Keratinocyte (primary cell): Measurements from ENCODE around the gene SKIDA1. TPM values are rescaled to one million over a fixed set of nuclear protein-coding genes. Genes with fewer than 3 reads are reported as not detected.
A peak's percentile ranks its signal among the peaks of the same experiment; 100 is the strongest.

Source experiments
- DNase-seq: peaks from one replicate; pipeline ENCODE4 v3.0.0-alpha.2; 2011; ENCODE audit warnings: low read depth, missing footprints, low spot score
- FAIRE-seq: peaks from 2 replicates; lab custom pipeline; 2011; peaks lifted over from hg19 to GRCh38; lab: Jason Lieb, UNC
- H2AFZ ChIP-seq: 2 replicates; pipeline ENCODE4 v1.6.0; 2012; ENCODE audit warnings: low read length, control low read depth, inconsistent platforms; ENCODE audit not compliant: control insufficient read depth
- H3K27ac ChIP-seq: 2 replicates; pipeline ENCODE4 v1.5.1; 2011; ENCODE audit warnings: low read length; ENCODE audit not compliant: control insufficient read depth, insufficient read depth
- H3K27me3 ChIP-seq: 3 replicates; pipeline ENCODE4 v1.6.0; 2011; ENCODE audit warnings: low read length; ENCODE audit not compliant: control insufficient read depth, insufficient read depth; ENCODE audit errors: extremely low read depth
- H3K36me3 ChIP-seq, 2 experiments: 2 replicates in 1 of 2; 3 replicates in 1 of 2; pipeline ENCODE4 v1.5.1; 2011; ENCODE audit warnings: low read length in 2 of 2, mild to moderate bottlenecking in 1 of 2; ENCODE audit not compliant: control insufficient read depth in 2 of 2, insufficient read depth in 2 of 2; ENCODE audit errors: extremely low read depth in 1 of 2
- H3K4me1 ChIP-seq: 3 replicates; pipeline ENCODE4 v1.5.1; 2011; ENCODE audit warnings: low read length; ENCODE audit not compliant: control insufficient read depth, insufficient read depth; ENCODE audit errors: extremely low read depth
- H3K4me2 ChIP-seq: 3 replicates; pipeline ENCODE4 v1.6.0; 2011; ENCODE audit warnings: low read depth, low read length; ENCODE audit not compliant: control insufficient read depth, insufficient read depth; ENCODE audit errors: extremely low read depth
- H3K4me3 ChIP-seq, 3 experiments: fragments of 200-600 bp in 1 of 3; sonication (generic) in 1 of 3; 2 replicates in 2 of 3; 3 replicates in 1 of 3; pipeline ENCODE4 v1.5.1; 2011 to 2016; ENCODE audit warnings: low read length in 3 of 3, mild to moderate bottlenecking in 3 of 3, control low read depth in 2 of 3, inconsistent platforms in 1 of 3, low read depth in 1 of 3, mixed read lengths in 1 of 3, mixed run types in 1 of 3, moderate library complexity in 1 of 3; ENCODE audit not compliant: control insufficient read depth in 2 of 3, insufficient read depth in 2 of 3; ENCODE audit errors: extremely low read depth in 1 of 3
- H3K79me2 ChIP-seq: 2 replicates; pipeline ENCODE4 v1.6.0; 2012; ENCODE audit warnings: low read length; ENCODE audit not compliant: control insufficient read depth, insufficient read depth
- H3K9ac ChIP-seq: 3 replicates; pipeline ENCODE4 v1.6.0; 2011; ENCODE audit warnings: low read length; ENCODE audit not compliant: control insufficient read depth, insufficient read depth; ENCODE audit errors: extremely low read depth
- H3K9me1 ChIP-seq: 3 replicates; pipeline ENCODE4 v1.6.0; 2011; ENCODE audit warnings: low read length; ENCODE audit not compliant: control insufficient read depth, insufficient read depth; ENCODE audit errors: extremely low read depth
- H3K9me3 ChIP-seq: 2 replicates; pipeline ENCODE4 v1.5.1; 2012; ENCODE audit warnings: low read depth, low read length; ENCODE audit not compliant: control insufficient read depth
- H4K20me1 ChIP-seq: 3 replicates; pipeline ENCODE4 v1.6.0; 2011; ENCODE audit warnings: low read length; ENCODE audit not compliant: control insufficient read depth, insufficient read depth; ENCODE audit errors: extremely low read depth
- CTCF ChIP-seq, 3 experiments: IDR thresholded peaks in 1 of 3; conservative IDR thresholded peaks in 1 of 3; optimal IDR thresholded peaks in 1 of 3; 2 replicates in 2 of 3; 3 replicates in 1 of 3; pipeline versions ENCODE3 to v1.5.1; 2011; ENCODE audit warnings: low read length in 3 of 3, mild to moderate bottlenecking in 3 of 3, moderate library complexity in 2 of 3, control low read depth in 1 of 3, inconsistent platforms in 1 of 3; ENCODE audit not compliant: insufficient read depth in 2 of 3; ENCODE audit errors: extremely low read depth in 1 of 3
- EZH2 ChIP-seq: IDR thresholded peaks from one replicate; pipeline ENCODE4 v1.6.1; 2012; ENCODE audit warnings: inconsistent platforms, mild to moderate bottlenecking, low read length, moderate library complexity
- dilution Hi-C: fragments of 300-500 bp; cut with MboI; formaldehyde crosslinking; loops from one replicate; pipeline ENCODE4 v1.7.0; 2020; ENCODE audit warnings: low sequenced_read_pairs; ENCODE audit not compliant: extremely low pct_ligation_motif_present
- polyA plus RNA-seq, 5 experiments: library from polyadenylated mRNA; depleted of rRNA in 3 of 5; stranded (reverse) in 3 of 5; stranded (forward) in 1 of 5; unstranded in 1 of 5; fragments of >200 nt; gene quantifications; 1 replicate in 1 of 5; 2 replicates in 3 of 5; 3 replicates in 1 of 5; pipeline versions ENCODE4 v1.2.1 to v1.2.3, GENCODE V29; 2011 to 2012; ENCODE audit warnings: missing spikeins in 2 of 5, low read depth in 1 of 5, low replicate concordance in 1 of 5

SKIDA1 gene
- polyA plus RNA-seq, 1 donor (not counting 4 experiments of a cell fraction or from before 2014, with no cell fraction given): 0.13 TPM

- Histone ChIP-seq H3K4me1 (peaks cover 6% of the 10 kb centered on the region), H3K9me3 (no peaks in the 10 kb centered on the region), H3K27me3 (no peaks in the 10 kb centered on the region), H3K9ac (peak overlapping the region; percentile 28), H4K20me1 (no peaks in the 10 kb centered on the region), H3K36me3 (no peaks in the 10 kb centered on the region), H3K27ac (no peak overlapping the region), H3K79me2 (no peaks in the 10 kb centered on the region), H3K4me3 (no peak overlapping the region), H3K9me1 (no peaks in the 10 kb centered on the region), H2AFZ (peak overlapping the region; percentile 54), H3K4me2 (peak overlapping the region; percentile 41)
- TF ChIP-seq CTCF (optimal IDR thresholded peaks at IDR 0.05 in 1 of 3, IDR thresholded peaks at IDR 0.05 in 1 of 3, conservative IDR thresholded peaks at IDR 0.05 in 1 of 3; ENCODE audit: extremely low read depth in 1 of 3, insufficient read depth in 2 of 3, low read length in 3 of 3): peak in 1 of 3 experiments; percentile 4
- no peak for TF ChIP-seq EZH2
- dilution Hi-C loops: no loop called here
- DNase-seq (no peak), FAIRE-seq (no peak)
These were observed 25.5 kb downstream of the SKIDA1 start for GRCh38 chr10:21499701-21500577.

GRCh38 chr10:21498986-21499385, 26.5 kb downstream of the SKIDA1 start:
- H3K4me2 ChIP-seq: no peak overlapping the region
- FAIRE-seq (no peak), DNase-seq (no peak)
- H3K79me2 ChIP-seq: no peaks in the 10 kb centered on the region
- H3K36me3 ChIP-seq: no peaks in the 10 kb centered on the region
- dilution Hi-C loops: no loop called here
- H2AFZ ChIP-seq: no peak overlapping the region
- no peaks in the 10 kb centered on the region for H3K9me3 ChIP-seq
- no peak overlapping the region for H3K27ac ChIP-seq
- TF ChIP-seq EZH2 (no peak), CTCF (optimal IDR thresholded peaks at IDR 0.05 in 1 of 3, IDR thresholded peaks at IDR 0.05 in 1 of 3, conservative IDR thresholded peaks at IDR 0.05 in 1 of 3; ENCODE audit: extremely low read depth in 1 of 3, insufficient read depth in 2 of 3, low read length in 3 of 3) (no peak)
- no peaks in the 10 kb centered on the region for H3K9me1 ChIP-seq
- no peak overlapping the region for H3K4me3 ChIP-seq
- no peak overlapping the region for H3K9ac ChIP-seq
- H3K27me3 ChIP-seq: no peaks in the 10 kb centered on the region
- H3K4me1 ChIP-seq: peaks cover 11% of the 10 kb centered on the region
- no peaks in the 10 kb centered on the region for H4K20me1 ChIP-seq
